Measurements from ENCODE around the gene PTCD3.

PTCD3 gene

GRCh38 chr2:86175828-86176227 lies 69.8 kb downstream of the PTCD3 start:
- TF ChIP-seq, protein P1, sequence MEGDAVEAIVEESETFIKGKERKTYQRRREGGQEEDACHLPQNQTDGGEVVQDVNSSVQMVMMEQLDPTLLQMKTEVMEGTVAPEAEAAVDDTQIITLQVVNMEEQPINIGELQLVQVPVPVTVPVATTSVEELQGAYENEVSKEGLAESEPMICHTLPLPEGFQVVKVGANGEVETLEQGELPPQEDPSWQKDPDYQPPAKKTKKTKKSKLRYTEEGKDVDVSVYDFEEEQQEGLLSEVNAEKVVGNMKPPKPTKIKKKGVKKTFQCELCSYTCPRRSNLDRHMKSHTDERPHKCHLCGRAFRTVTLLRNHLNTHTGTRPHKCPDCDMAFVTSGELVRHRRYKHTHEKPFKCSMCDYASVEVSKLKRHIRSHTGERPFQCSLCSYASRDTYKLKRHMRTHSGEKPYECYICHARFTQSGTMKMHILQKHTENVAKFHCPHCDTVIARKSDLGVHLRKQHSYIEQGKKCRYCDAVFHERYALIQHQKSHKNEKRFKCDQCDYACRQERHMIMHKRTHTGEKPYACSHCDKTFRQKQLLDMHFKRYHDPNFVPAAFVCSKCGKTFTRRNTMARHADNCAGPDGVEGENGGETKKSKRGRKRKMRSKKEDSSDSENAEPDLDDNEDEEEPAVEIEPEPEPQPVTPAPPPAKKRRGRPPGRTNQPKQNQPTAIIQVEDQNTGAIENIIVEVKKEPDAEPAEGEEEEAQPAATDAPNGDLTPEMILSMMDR (IDR thresholded peaks at IDR 0.05), result no peak

- TF ChIP-seq, protein P1 (IDR thresholded peaks at IDR 0.05), result no peak
These were observed 70.6 kb downstream of the PTCD3 start for GRCh38 chr2:86176597-86176996.

DNA sequence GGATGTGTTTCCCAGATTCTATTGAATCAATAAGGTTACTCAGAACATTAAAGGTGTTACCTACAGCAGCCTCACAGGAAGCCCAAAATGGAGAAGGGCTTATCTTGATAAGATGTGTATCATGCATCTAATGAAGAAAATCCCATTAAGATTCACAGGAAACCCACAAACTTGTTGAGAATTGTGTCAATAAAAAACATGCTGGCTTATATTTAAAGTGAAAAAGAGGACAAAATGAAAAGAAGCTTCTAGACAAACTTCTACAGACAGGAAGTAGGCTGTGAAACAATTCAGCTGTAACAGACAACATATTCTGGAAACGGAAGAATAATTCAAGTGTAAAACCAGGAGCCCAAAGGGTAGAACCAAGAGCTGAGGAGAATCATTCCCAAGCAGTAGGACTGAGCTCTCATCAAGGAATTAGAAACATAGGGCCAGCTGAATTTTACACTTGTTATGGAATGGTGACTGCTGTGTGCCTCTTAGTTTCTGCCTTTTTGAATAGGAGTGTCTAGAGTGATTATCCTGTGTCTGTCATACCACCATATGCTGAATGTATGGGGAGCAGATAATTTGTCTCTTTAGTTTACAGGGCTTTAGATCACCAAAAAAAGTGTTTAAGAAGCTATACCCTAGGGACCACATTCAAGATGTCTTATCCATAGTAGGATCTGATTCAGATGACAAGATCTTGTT lies 79.6 kb downstream of the PTCD3 start:
- TF ChIP-seq, protein P1 (IDR thresholded peaks at IDR 0.05), result no peak

- TF ChIP-seq, protein P1 (IDR thresholded peaks at IDR 0.05), result no peak
These were observed 80.4 kb downstream of the PTCD3 start for GRCh38 chr2:86186431-86186830.

GRCh38 chr2:86189782-86190416 lies 83.9 kb downstream of the PTCD3 start:
- TF ChIP-seq, protein P1 (IDR thresholded peaks at IDR 0.05), result no peak

All from LNCAP (cell line).